H9 (cell line): Measurements from ENCODE around the gene DNMBP. TPM values are rescaled to one million over a fixed set of nuclear protein-coding genes. Genes with fewer than 3 reads are reported as not detected.
A peak's percentile ranks its signal among the peaks of the same experiment; 100 is the strongest.

ENCODE experiments used
- DNase-seq: peaks from one replicate; pipeline ENCODE4 v3.0.0-alpha.2; 2017
- H2AFZ ChIP-seq: one replicate; pipeline ENCODE4 v1.6.1; 2013; ENCODE audit warnings: mild to moderate bottlenecking, low read length, control low read depth, moderate library complexity
- H2AK5ac ChIP-seq: 2 replicates; pipeline ENCODE4 v1.6.1; 2013; ENCODE audit warnings: low read length, control low read depth, mixed read lengths; ENCODE audit not compliant: insufficient read length
- H2BK120ac ChIP-seq: one replicate; pipeline ENCODE4 v1.6.1; 2013; ENCODE audit warnings: low read depth, mild to moderate bottlenecking, low read length, control low read depth, inconsistent platforms; ENCODE audit not compliant: poor library complexity, severe bottlenecking
- H2BK12ac ChIP-seq: 2 replicates; pipeline ENCODE4 v1.6.1; 2013; ENCODE audit warnings: low read length, control low read depth, mixed read lengths, low read depth; ENCODE audit not compliant: insufficient read length
- H2BK15ac ChIP-seq: 2 replicates; pipeline ENCODE4 v1.6.1; 2013; ENCODE audit warnings: low read depth, low read length, control low read depth
- H2BK20ac ChIP-seq: one replicate; pipeline ENCODE4 v1.6.1; 2013; ENCODE audit warnings: low read depth, mild to moderate bottlenecking, low read length, control low read depth, inconsistent platforms; ENCODE audit not compliant: poor library complexity, severe bottlenecking
- H2BK5ac ChIP-seq: 2 replicates; pipeline ENCODE4 v1.6.1; 2013; ENCODE audit warnings: low read length, control low read depth, mixed read lengths; ENCODE audit not compliant: insufficient read length
- H3K14ac ChIP-seq: 2 replicates; pipeline ENCODE4 v1.6.1; 2013; ENCODE audit warnings: low read length, control low read depth; ENCODE audit not compliant: insufficient read depth
- H3K18ac ChIP-seq: 2 replicates; pipeline ENCODE4 v1.6.1; 2013; ENCODE audit warnings: low read depth, mild to moderate bottlenecking, mixed read lengths, low read length, control low read depth; ENCODE audit not compliant: insufficient read length
- H3K23ac ChIP-seq: 2 replicates; pipeline ENCODE4 v1.6.1; 2013; ENCODE audit warnings: low read length, control low read depth, mixed read lengths, low read depth; ENCODE audit not compliant: insufficient read length
- H3K23me2 ChIP-seq: 2 replicates; pipeline ENCODE4 v1.6.1; 2013; ENCODE audit warnings: low read depth, mild to moderate bottlenecking, mixed read lengths, low read length, control low read depth; ENCODE audit not compliant: insufficient read length, poor library complexity, severe bottlenecking
- H3K27ac ChIP-seq: 2 replicates; pipeline ENCODE4 v1.5.1; 2013; ENCODE audit warnings: low read length, control low read depth, mixed read lengths, low read depth; ENCODE audit not compliant: insufficient read length
- H3K27me3 ChIP-seq: 2 replicates; pipeline ENCODE4 v1.6.1; 2013; ENCODE audit warnings: low read length, control low read depth, inconsistent platforms; ENCODE audit not compliant: insufficient read depth
- H3K4ac ChIP-seq: 2 replicates; pipeline ENCODE4 v1.6.1; 2013; ENCODE audit warnings: low read depth, mild to moderate bottlenecking, control low read depth, inconsistent platforms, low read length, moderate library complexity
- H3K4me1 ChIP-seq: 2 replicates; pipeline ENCODE4 v1.6.1; 2013; ENCODE audit warnings: low read length, control low read depth, inconsistent platforms; ENCODE audit not compliant: insufficient read depth
- H3K4me2 ChIP-seq: 2 replicates; pipeline ENCODE4 v1.6.1; 2013; ENCODE audit warnings: low read length, control low read depth, mixed read lengths; ENCODE audit not compliant: insufficient read length, insufficient read depth
- H3K56ac ChIP-seq: 2 replicates; pipeline ENCODE4 v1.6.1; 2013; ENCODE audit warnings: low read depth, mild to moderate bottlenecking, mixed read lengths, low read length, control low read depth; ENCODE audit not compliant: insufficient read length
- H3K79me1 ChIP-seq: 2 replicates; pipeline ENCODE4 v1.6.1; 2013; ENCODE audit warnings: low read depth, mild to moderate bottlenecking, moderate library complexity, low read length, control low read depth, inconsistent platforms; ENCODE audit not compliant: insufficient read depth, poor library complexity, severe bottlenecking
- H3K79me2 ChIP-seq: 2 replicates; pipeline ENCODE4 v1.6.1; 2013; ENCODE audit warnings: low read length, control low read depth, inconsistent platforms; ENCODE audit not compliant: insufficient read depth
- H3K9ac ChIP-seq: 2 replicates; pipeline ENCODE4 v1.6.1; 2013; ENCODE audit warnings: low read length, control low read depth, mixed read lengths; ENCODE audit not compliant: insufficient read length; ENCODE audit errors: extremely low read depth
- H3K9me3 ChIP-seq: one replicate; pipeline ENCODE4 v1.6.1; 2013; ENCODE audit warnings: low read depth, low read length, inconsistent platforms; ENCODE audit not compliant: control insufficient read depth
- H3T11ph ChIP-seq: one replicate; pipeline ENCODE4 v1.6.1; 2013; ENCODE audit warnings: mild to moderate bottlenecking, low read length, control low read depth, inconsistent platforms
- H4K20me1 ChIP-seq: one replicate; pipeline ENCODE4 v1.6.1; 2013; ENCODE audit not compliant: control insufficient read depth, insufficient read length, insufficient read depth
- H4K5ac ChIP-seq: 2 replicates; pipeline ENCODE4 v1.6.1; 2013; ENCODE audit warnings: low read depth, mild to moderate bottlenecking, mixed read lengths, low read length, control low read depth; ENCODE audit not compliant: insufficient read length
- H4K8ac ChIP-seq: replicated peaks from 2 replicates; pipeline ENCODE4 v1.6.1; 2013; ENCODE audit warnings: low read length, control low read depth, mixed read lengths, low read depth; ENCODE audit not compliant: insufficient read length
- H4K91ac ChIP-seq: 2 replicates; pipeline ENCODE4 v1.6.1; 2013; ENCODE audit warnings: low read depth, mild to moderate bottlenecking, moderate library complexity, mixed read lengths, low read length, control low read depth; ENCODE audit not compliant: insufficient read length
- H3K27ac Mint-ChIP-seq, 3 experiments: 2 replicates in 2 of 3; 3 replicates in 1 of 3; pipeline ENCODE4 v1.8.0; 2020 to 2021; ENCODE audit warnings: mixed read lengths in 3 of 3, mild to moderate bottlenecking in 1 of 3, moderate library complexity in 1 of 3
- H3K27me3 Mint-ChIP-seq: 2 replicates; pipeline ENCODE4 v1.8.0; 2021; ENCODE audit warnings: low read depth, mild to moderate bottlenecking, moderate library complexity, mixed read lengths
- H3K36me3 Mint-ChIP-seq, 3 experiments: 2 replicates in 2 of 3; 3 replicates in 1 of 3; pipeline ENCODE4 v1.8.0; 2020 to 2021; ENCODE audit warnings: low read depth in 3 of 3, mixed read lengths in 3 of 3; ENCODE audit not compliant: insufficient read depth in 1 of 3
- H3K4me1 Mint-ChIP-seq, 2 experiments: 2 replicates each; pipeline ENCODE4 v1.8.0; 2020; ENCODE audit warnings: mixed read lengths in 2 of 2
- H3K4me3 Mint-ChIP-seq, 2 experiments: 2 replicates in 1 of 2; 3 replicates in 1 of 2; pipeline ENCODE4 v1.8.0; 2020 to 2021; ENCODE audit warnings: mild to moderate bottlenecking in 2 of 2, mixed read lengths in 2 of 2, moderate library complexity in 1 of 2
- H3K9me3 Mint-ChIP-seq, 2 experiments: 2 replicates in 1 of 2; 3 replicates in 1 of 2; pipeline ENCODE4 v1.8.0; 2020; ENCODE audit warnings: mild to moderate bottlenecking in 2 of 2, mixed read lengths in 2 of 2, moderate library complexity in 1 of 2
- CTCF ChIP-seq: fragments of 200-600 bp; sonication (generic); conservative IDR thresholded peaks from 3 replicates; pipeline ENCODE4 v1.8.0; 2021; ENCODE audit warnings: antibody characterized with exemption, mild to moderate bottlenecking
- WGBS: extraction: QIAGEN DNeasy Blood & Tissue Kit; methylation state at CpG from one replicate; pipeline ENCODE4 v1.1.7; 2013; ENCODE audit warnings: missing lambda C conversion rate, low lambda C conversion rate, mixed read lengths; ENCODE audit not compliant: insufficient read length; ENCODE audit errors: extremely low coverage; 5-methylcytosine and 5-hydroxymethylcytosine counted together
- total RNA-seq: library from RNA; stranded (reverse); gene quantifications from 2 replicates; pipeline ENCODE4 v1.2.1, GENCODE V29; 2021

Gene DNMBP
- total RNA-seq, 1 experiment from 2014 or later: 25.6 TPM

DNA sequence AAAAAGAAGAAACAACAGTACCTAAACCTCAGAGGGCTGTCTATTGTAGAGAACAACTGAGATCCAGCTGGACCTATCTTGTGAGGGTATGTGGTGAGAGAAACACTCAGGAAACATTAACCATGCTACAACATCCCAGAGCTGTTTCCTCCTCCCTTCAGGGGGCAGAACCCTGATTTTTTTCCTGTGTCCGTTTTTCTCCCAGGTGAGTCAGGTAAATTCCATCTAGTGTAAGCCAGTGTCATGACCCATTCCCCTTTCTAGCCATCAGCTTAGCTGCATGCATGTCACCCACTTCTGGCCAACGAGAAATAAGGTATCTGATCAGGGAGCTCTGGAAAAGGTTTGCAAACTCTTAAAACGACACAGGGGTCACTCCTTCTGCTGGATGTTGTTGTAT lies 103.8 kb downstream of the DNMBP start:
- no peak overlapping the region for H2BK120ac ChIP-seq
- H3K23ac ChIP-seq: no peak overlapping the region
- no peak overlapping the region for H2AFZ ChIP-seq
- H3K79me2 ChIP-seq: peaks cover 7% of the 10 kb centered on the region; the same call in 1 of the 2 replicates
- H3K9me3 ChIP-seq: no peaks in the 10 kb centered on the region
- no peak overlapping the region for H3K27ac ChIP-seq
- H3K56ac ChIP-seq: no peak overlapping the region
- H3K4ac ChIP-seq: no peak overlapping the region
- no peak for TF ChIP-seq CTCF
- Mint-ChIP-seq H3K4me3 (no peak overlapping the region), H3K9me3 (no peaks in the 10 kb centered on the region), H3K27ac (peak overlapping the region in 1 of 3 experiments; percentile 2; a peak in 2 of 7 replicates), H3K4me1 (peaks cover 9 to 13% of the 10 kb centered on the region in 2 experiments), H3K27me3 (no peaks in the 10 kb centered on the region), H3K36me3 (peaks cover 68 to 90% (median 84%) of the 10 kb centered on the region in 3 experiments)
- H2BK15ac ChIP-seq: no peak overlapping the region
- H2AK5ac ChIP-seq: no peak overlapping the region
- H4K8ac ChIP-seq: no peak overlapping the region
- H3K79me1 ChIP-seq: no peaks in the 10 kb centered on the region
- H2BK5ac ChIP-seq: no peak overlapping the region
- H4K20me1 ChIP-seq: no peaks in the 10 kb centered on the region
- no peak overlapping the region for H3K9ac ChIP-seq
- no CpG with 5 or more reads among the region's 3 CpGs for WGBS
- H3K23me2 ChIP-seq: no peaks in the 10 kb centered on the region
- no peak overlapping the region for H3K18ac ChIP-seq
- no peaks in the 10 kb centered on the region for H3K27me3 ChIP-seq
- no peak overlapping the region for H4K91ac ChIP-seq
- no peak overlapping the region for H4K5ac ChIP-seq
- DNase-seq: no peak
- no peaks in the 10 kb centered on the region for H3K4me1 ChIP-seq
- no peak overlapping the region for H3T11ph ChIP-seq
- no peak overlapping the region for H2BK12ac ChIP-seq
- no peak overlapping the region for H3K14ac ChIP-seq
- H3K4me2 ChIP-seq: no peak overlapping the region
- H2BK20ac ChIP-seq: no peak overlapping the region
